Nephron progenitor cell (in vitro differentiated cells): ENCODE results near the gene NAT9.
A peak's percentile ranks its signal among the peaks of the same experiment; 100 is the strongest.

Experiments used
- DNase-seq: peaks from one replicate; pipeline ENCODE4 v3.0.0; 2021
- H3K27ac Mint-ChIP-seq: 2 replicates; pipeline ENCODE4 v1.8.0; 2021; ENCODE audit warnings: mild to moderate bottlenecking, moderate library complexity, mixed read lengths
- H3K27me3 Mint-ChIP-seq: 2 replicates; pipeline ENCODE4 v1.8.0; 2021; ENCODE audit warnings: mild to moderate bottlenecking, low read depth, mixed read lengths; ENCODE audit not compliant: poor library complexity
- H3K36me3 Mint-ChIP-seq: 2 replicates; pipeline ENCODE4 v1.8.0; 2021; ENCODE audit warnings: low read depth, mixed read lengths
- H3K4me1 Mint-ChIP-seq: 2 replicates; pipeline ENCODE4 v1.8.0; 2021; ENCODE audit warnings: mixed read lengths
- H3K4me3 Mint-ChIP-seq: 2 replicates; pipeline ENCODE4 v1.8.0; 2021; ENCODE audit warnings: mild to moderate bottlenecking, moderate library complexity, mixed read lengths
- H3K9me3 Mint-ChIP-seq: 2 replicates; pipeline ENCODE4 v1.8.0; 2021; ENCODE audit warnings: mild to moderate bottlenecking, moderate library complexity, mixed read lengths
- TF ChIP-seq, protein P1 (sequence below): fragments of 200-600 bp; sonication (generic); IDR thresholded peaks from 2 replicates; pipeline ENCODE4 v1.5.0; 2021; ENCODE audit warnings: antibody characterized with exemption

Gene NAT9

DNA sequence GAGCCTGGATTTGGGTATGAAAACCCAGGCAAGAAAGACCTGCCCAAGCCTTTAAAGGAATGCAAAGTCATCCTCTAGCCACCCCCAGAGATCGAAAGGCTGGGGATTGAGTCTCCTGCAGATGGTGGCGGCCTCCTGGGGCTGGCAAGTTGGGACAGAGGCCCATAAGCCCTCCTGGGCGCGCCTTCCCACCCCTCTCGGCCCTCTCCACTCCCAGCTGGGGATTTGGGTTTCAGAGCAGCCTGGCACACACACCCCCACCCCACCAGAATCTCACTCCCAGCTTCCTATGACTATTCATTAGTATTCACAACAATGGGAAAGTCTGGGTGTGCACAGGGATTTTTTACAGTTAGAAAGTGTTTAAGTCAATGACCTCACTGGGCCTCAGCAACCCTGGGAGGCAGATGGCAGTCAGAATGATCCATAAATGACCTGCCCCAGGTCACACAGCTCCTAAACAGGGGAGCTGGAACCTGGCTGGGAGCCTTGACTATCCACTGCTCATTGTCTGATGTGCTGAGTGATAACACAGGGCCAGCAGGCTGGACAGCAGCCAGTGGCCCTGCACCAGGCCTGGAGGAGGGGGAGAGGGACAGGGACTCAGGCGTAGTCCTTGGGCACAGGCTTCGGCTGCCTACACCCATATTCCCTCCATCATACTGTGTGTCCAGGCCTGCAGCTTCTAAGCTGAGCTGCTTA is 15.6 kb downstream of the NAT9 start:
- H3K27me3 Mint-ChIP-seq = no peaks in the 10 kb centered on the region
- H3K4me1 Mint-ChIP-seq = peaks cover 87% of the 10 kb centered on the region
- no peaks in the 10 kb centered on the region for H3K36me3 Mint-ChIP-seq
- DNase-seq = no peak
- no peak overlapping the region for H3K4me3 Mint-ChIP-seq
- TF ChIP-seq, protein P1, sequence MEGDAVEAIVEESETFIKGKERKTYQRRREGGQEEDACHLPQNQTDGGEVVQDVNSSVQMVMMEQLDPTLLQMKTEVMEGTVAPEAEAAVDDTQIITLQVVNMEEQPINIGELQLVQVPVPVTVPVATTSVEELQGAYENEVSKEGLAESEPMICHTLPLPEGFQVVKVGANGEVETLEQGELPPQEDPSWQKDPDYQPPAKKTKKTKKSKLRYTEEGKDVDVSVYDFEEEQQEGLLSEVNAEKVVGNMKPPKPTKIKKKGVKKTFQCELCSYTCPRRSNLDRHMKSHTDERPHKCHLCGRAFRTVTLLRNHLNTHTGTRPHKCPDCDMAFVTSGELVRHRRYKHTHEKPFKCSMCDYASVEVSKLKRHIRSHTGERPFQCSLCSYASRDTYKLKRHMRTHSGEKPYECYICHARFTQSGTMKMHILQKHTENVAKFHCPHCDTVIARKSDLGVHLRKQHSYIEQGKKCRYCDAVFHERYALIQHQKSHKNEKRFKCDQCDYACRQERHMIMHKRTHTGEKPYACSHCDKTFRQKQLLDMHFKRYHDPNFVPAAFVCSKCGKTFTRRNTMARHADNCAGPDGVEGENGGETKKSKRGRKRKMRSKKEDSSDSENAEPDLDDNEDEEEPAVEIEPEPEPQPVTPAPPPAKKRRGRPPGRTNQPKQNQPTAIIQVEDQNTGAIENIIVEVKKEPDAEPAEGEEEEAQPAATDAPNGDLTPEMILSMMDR = no peak
- no peaks in the 10 kb centered on the region for H3K9me3 Mint-ChIP-seq
- H3K27ac Mint-ChIP-seq = peak overlapping the region; percentile 64

DNA sequence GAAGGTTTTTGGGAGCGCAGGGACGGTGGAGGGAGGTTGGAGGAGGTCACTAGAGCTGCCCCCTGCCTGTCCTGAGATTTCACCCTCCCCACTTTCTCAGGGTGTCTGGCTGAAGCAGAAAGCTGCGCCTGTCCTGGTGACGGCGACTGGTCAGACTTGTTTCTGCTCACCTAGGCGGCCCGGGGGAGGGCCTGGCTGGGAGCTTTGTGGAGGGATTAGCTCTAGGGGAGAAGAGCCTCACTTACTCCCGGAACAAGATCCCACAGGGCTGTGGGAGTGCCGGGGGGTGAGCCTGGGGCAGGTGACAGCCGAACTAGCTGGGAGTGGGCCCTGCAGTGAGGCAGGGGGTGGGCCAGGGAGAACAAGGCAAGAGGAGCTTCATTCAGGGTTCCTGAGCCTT is 16.2 kb downstream of the NAT9 start:
- no peaks in the 10 kb centered on the region for H3K36me3 Mint-ChIP-seq
- peaks cover 89% of the 10 kb centered on the region for H3K4me1 Mint-ChIP-seq
- H3K9me3 Mint-ChIP-seq = no peaks in the 10 kb centered on the region
- no peaks in the 10 kb centered on the region for H3K27me3 Mint-ChIP-seq
- DNase-seq = no peak
- no peak overlapping the region for H3K4me3 Mint-ChIP-seq
- peak overlapping the region; percentile 66 for H3K27ac Mint-ChIP-seq
- TF ChIP-seq, protein P1 = no peak

DNA sequence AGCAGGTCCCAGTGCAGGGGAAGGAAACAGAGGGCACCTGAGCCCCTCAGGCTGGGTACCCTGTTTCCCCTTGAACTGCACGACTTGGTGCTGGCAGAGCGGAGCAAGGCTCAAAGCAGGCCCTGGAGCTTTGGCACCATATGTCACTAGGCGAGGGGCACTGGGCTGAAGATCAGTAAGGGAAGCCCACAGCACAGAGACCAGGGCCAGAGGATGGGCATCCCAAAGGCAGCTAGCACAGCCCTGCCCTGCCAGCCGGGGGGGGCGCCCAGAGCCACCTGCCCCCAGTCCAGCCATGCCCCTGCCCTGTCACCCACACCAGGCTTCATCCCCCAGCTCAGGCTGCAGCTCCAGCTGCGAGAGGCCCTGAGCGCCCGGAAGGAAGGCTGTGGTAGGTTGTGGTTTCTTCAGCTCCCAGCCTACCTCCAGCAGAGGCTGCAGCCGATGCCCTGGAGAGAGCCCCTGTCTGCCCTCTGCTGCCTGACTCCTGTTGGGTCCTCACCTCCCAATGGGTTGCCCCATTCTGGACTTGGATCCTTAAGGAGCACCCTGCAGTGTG is 16.8 kb downstream of the NAT9 start:
- Mint-ChIP-seq H3K36me3 (no peaks in the 10 kb centered on the region), H3K27me3 (no peaks in the 10 kb centered on the region), H3K27ac (peak overlapping the region; percentile 66), H3K9me3 (no peaks in the 10 kb centered on the region), H3K4me1 (peaks cover 86% of the 10 kb centered on the region), H3K4me3 (no peak overlapping the region)
- TF ChIP-seq, protein P1 = no peak
- DNase-seq = no peak

DNA sequence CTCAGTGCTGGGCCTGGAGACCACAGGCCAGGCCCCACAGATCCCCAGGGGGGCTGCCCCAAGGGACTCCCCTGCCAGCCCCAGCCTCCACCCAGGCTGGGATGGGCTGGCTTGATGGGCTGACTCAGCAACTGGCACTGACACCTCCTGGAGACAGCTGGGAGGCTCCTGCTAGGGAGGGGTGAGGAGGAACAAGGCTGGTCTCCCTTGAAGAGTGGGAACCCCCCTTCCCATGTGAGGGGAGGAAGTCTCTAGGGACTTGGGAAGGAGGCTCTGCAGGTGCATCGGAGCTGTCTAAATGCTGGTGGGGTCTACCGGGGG is 17.3 kb downstream of the NAT9 start:
- peak overlapping the region; percentile 28 for H3K4me3 Mint-ChIP-seq
- H3K27me3 Mint-ChIP-seq = no peaks in the 10 kb centered on the region
- H3K9me3 Mint-ChIP-seq = no peaks in the 10 kb centered on the region
- TF ChIP-seq, protein P1 = no peak
- H3K36me3 Mint-ChIP-seq = no peaks in the 10 kb centered on the region
- no peak overlapping the region for H3K27ac Mint-ChIP-seq
- H3K4me1 Mint-ChIP-seq = peaks cover 81% of the 10 kb centered on the region
- DNase-seq = no peak

DNA sequence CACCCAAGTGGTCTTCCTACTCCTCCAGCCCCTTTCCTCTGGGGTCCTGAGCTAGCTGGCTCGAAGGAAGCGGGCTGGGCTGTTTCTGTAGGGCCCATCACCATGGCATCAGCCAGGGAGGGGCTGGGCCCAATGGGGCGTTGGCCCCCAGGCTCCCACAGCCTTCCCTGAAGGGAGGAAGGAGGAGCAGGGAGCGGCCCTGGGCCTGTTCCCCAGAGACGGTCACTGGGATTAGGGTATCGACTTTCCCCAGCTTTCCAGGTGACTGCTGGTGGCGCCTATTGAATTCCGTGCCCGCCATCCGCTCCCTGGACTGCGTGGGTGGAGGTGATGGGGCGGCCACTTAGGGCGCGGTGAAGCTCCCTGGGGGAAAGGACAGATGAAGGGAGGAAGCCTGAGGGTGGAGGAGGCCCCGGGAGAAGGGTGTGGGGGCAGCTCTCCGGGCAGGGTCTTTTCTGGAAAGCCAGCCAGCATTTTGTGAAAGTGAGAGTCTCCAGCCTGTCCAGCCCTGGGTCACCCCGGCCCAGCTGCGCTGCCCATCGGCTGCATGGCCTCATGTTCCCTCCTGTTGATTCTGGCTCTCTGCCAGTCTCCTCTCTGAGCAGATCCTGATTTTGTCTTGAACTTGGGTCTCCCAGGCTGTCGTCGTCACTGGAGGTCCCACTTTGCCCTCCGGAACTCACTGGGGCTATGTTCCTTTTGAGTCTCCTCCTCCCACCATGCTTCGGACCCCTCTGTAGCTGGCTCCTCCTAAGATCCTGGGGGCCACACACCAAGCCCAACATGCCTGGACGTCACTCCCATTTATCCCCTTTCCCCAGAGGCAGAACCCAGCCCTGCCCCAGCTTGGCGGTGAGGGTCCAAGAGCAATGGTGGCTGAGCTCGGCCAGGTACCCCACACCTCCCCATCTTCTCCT is 18.0 kb downstream of the NAT9 start:
- Mint-ChIP-seq H3K4me3 (peak overlapping the region; percentile 45), H3K27ac (no peak overlapping the region), H3K9me3 (no peaks in the 10 kb centered on the region), H3K36me3 (no peaks in the 10 kb centered on the region), H3K4me1 (peaks cover 81% of the 10 kb centered on the region), H3K27me3 (no peaks in the 10 kb centered on the region)
- DNase-seq = peak; percentile 36
- TF ChIP-seq, protein P1 = no peak
